ENCODE measurements around the gene CNIH3. TPM values are rescaled to one million over a fixed set of nuclear protein-coding genes. Genes with fewer than 3 reads are reported as not detected.

CNIH3 gene
- total RNA-seq, 1 experiment from 2014 or later: 1.8 TPM

- Histone ChIP-seq H3K9ac (ENCODE audit: low read length) (no peak overlapping the region), H2AFZ (ENCODE audit: low read depth, low read length, poor library complexity, severe bottlenecking) (no peak overlapping the region), H3K9me3 (ENCODE audit: control insufficient read depth in 1 of 2, insufficient read depth in 1 of 2, low read depth in 1 of 2, low read length in 2 of 2) (no peaks in the 10 kb centered on the region), H4K20me1 (ENCODE audit: insufficient read depth) (no peaks in the 10 kb centered on the region), H3K4me3 (replicated peaks in 1 of 2; ENCODE audit: low read depth in 1 of 2, low read length in 2 of 2) (no peak overlapping the region), H3K9me2 (ENCODE audit: insufficient read depth) (no peaks in the 10 kb centered on the region), H3K4me2 (ENCODE audit: low read length) (peak overlapping the region; percentile 33), H3K27ac (ENCODE audit: low read depth, low read length) (no peak overlapping the region), H3K27me3 (ENCODE audit: insufficient read depth, low read length) (no peaks in the 10 kb centered on the region), H3K79me2 (ENCODE audit: insufficient read depth, low read length) (no peaks in the 10 kb centered on the region), H3K36me3 (ENCODE audit: control insufficient read depth in 1 of 2, insufficient read depth in 2 of 2, low read length in 2 of 2) (no peaks in the 10 kb centered on the region), H3K4me1 (ENCODE audit: control insufficient read depth in 1 of 2, insufficient read depth in 2 of 2, low read length in 2 of 2) (peaks cover 7 to 9% of the 10 kb centered on the region in 2 experiments)
- ChIA-PET POLR2A (no interaction called here), CTCF (interaction anchor here (1.3 kb wide), 1 partner anchor 9 kb away, joined by 3 read pairs; no protein-coding TSS in a partner anchor), RAD21 (ENCODE audit: low non-redundant PET in 1 of 2, low total read pairs in 2 of 2, uncharacterized antibody in 2 of 2, unreplicated experiment in 2 of 2) (no interaction called here)
- TF ChIP-seq ATF3 (IDR thresholded peaks at IDR 0.05) (no peak), EZH2phosphoT487 (IDR thresholded peaks at IDR 0.05; ENCODE audit: borderline replicate concordance) (no peak), ZNF274 (IDR thresholded peaks at IDR 0.05; ENCODE audit: low read depth, low read length) (no peak), JUND (IDR thresholded peaks at IDR 0.05) (no peak), POLR2AphosphoS5 (IDR thresholded peaks at IDR 0.05; ENCODE audit: low read depth, low read length) (no peak)
- no TSS peak for BruUV-seq (replicated peaks)
- intact Hi-C loops (cut with micrococcal nuclease): no loop called here
- no peak for DNase-seq (ENCODE audit: low read depth, low spot score)
- ATAC-seq: 0 out of 2 replicates have a peak, but pooled peaks have one; percentile 14
Measured at GRCh38 chr1:224632381-224632871, 16.3 kb downstream of the CNIH3 start.

GRCh38 chr1:224632921-224633321 lies 16.8 kb downstream of the CNIH3 start:
- CTCF ChIA-PET: interaction anchor here (1.3 kb wide), 1 partner anchor 8 kb away, joined by 3 read pairs; no protein-coding TSS in a partner anchor
- RAD21 ChIA-PET (ENCODE audit: low non-redundant PET in 1 of 2, low total read pairs in 2 of 2, uncharacterized antibody in 2 of 2, unreplicated experiment in 2 of 2): no interaction called here

More at GRCh38 chr1:224632921-224633321, 16.8 kb downstream of the CNIH3 start:
- Histone ChIP-seq H3K9me2 (ENCODE audit: insufficient read depth) (no peaks in the 10 kb centered on the region), H3K27me3 (ENCODE audit: insufficient read depth, low read length) (no peaks in the 10 kb centered on the region), H3K36me3 (ENCODE audit: control insufficient read depth in 1 of 2, insufficient read depth in 2 of 2, low read length in 2 of 2) (no peaks in the 10 kb centered on the region), H3K79me2 (ENCODE audit: insufficient read depth, low read length) (no peaks in the 10 kb centered on the region), H3K9me3 (ENCODE audit: control insufficient read depth in 1 of 2, insufficient read depth in 1 of 2, low read depth in 1 of 2, low read length in 2 of 2) (no peaks in the 10 kb centered on the region), H3K4me1 (ENCODE audit: control insufficient read depth in 1 of 2, insufficient read depth in 2 of 2, low read length in 2 of 2) (peaks cover 7 to 9% of the 10 kb centered on the region in 2 experiments), H3K27ac (ENCODE audit: low read depth, low read length) (no peak overlapping the region), H4K20me1 (ENCODE audit: insufficient read depth) (no peaks in the 10 kb centered on the region), H3K9ac (ENCODE audit: low read length) (no peak overlapping the region), H2AFZ (ENCODE audit: low read depth, low read length, poor library complexity, severe bottlenecking) (no peak overlapping the region), H3K4me2 (ENCODE audit: low read length) (peak overlapping the region; percentile 33), H3K4me3 (replicated peaks in 1 of 2; ENCODE audit: low read depth in 1 of 2, low read length in 2 of 2) (no peak overlapping the region)
- ATAC-seq: peak; percentile 61; the same call in 1 of the 2 replicates
- intact Hi-C loops (cut with micrococcal nuclease): no loop called here
- DNase-seq (ENCODE audit: low read depth, low spot score): no peak
- TF ChIP-seq CBX3 (IDR thresholded peaks at IDR 0.05; ENCODE audit: low read depth): no peak
- no peak for TF ChIP-seq SP1 (IDR thresholded peaks at IDR 0.05; ENCODE audit: low read depth)
- no peak for TF ChIP-seq POLR2AphosphoS5 (IDR thresholded peaks at IDR 0.05; ENCODE audit: low read depth, low read length)
- BruUV-seq (replicated peaks): no TSS peak
- POLR2A ChIA-PET: no interaction called here

All from HCT116 (cell line).